GM06990 (cell line): ENCODE data around the gene CIRBP.

ENCODE experiments used
- DNase-seq: peaks from one replicate; pipeline ENCODE4 v3.0.0-alpha.2; 2011; ENCODE audit not compliant: insufficient read length; ENCODE audit errors: extremely low read depth
- H3K27me3 ChIP-seq: replicated peaks from 2 replicates; pipeline ENCODE4 v1.6.0; 2011; ENCODE audit warnings: low read length; ENCODE audit not compliant: control insufficient read depth, insufficient read depth
- H3K36me3 ChIP-seq: 2 replicates; pipeline ENCODE4 v1.5.1; 2011; ENCODE audit warnings: low read length; ENCODE audit not compliant: control insufficient read depth, insufficient read depth
- H3K4me3 ChIP-seq: replicated peaks from 2 replicates; pipeline ENCODE4 v1.5.1; 2011; ENCODE audit warnings: low read depth, mild to moderate bottlenecking, control low read depth, low read length
- CTCF ChIP-seq: IDR thresholded peaks from 2 replicates; pipeline ENCODE4 v1.5.1; 2011; ENCODE audit warnings: low read length, control low read depth, mild to moderate bottlenecking, inconsistent platforms; ENCODE audit not compliant: insufficient read depth, poor library complexity, severe bottlenecking

Gene CIRBP

DNA sequence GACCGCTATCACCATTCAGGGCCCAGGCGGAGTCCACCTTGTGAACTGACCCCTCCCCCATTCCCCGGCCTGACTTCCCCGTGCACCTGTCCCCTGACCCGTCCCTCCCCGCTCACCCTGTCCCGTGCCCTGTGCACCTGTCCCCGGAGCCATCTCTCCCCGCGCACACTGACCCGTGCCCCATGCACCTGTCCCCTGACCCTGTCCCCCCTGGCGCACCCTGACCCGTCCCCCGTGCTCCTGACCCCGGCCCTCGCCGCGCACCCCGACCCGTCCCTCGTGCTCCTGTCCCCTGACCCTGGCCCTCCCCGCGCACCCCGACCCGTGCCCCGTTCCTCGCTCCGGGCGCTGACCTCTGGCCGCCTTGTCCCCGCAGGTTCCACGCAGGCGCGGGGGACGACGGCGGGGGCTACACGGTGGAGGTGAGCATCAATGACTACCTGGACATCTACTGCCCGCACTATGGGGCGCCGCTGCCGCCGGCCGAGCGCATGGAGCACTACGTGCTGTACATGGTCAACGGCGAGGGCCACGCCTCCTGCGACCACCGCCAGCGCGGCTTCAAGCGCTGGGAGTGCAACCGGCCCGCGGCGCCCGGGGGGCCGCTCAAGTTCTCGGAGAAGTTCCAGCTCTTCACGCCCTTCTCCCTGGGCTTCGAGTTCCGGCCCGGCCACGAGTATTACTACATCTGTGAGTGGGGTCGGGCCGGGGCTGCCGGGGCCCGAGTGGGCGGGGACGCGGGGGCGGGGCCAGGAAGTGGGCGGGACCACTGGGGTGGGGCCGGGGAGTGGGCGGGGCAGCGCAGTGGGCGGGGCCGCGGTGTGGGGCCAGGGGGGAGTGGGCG lies 26.3 kb downstream of the CIRBP start:
- DNase-seq = no peak
- H3K27me3 ChIP-seq = no peaks in the 10 kb centered on the region; the same call in 1 of the 2 replicates
- no peak overlapping the region for H3K4me3 ChIP-seq
- H3K36me3 ChIP-seq = no peaks in the 10 kb centered on the region
- TF ChIP-seq CTCF = no peak

DNA sequence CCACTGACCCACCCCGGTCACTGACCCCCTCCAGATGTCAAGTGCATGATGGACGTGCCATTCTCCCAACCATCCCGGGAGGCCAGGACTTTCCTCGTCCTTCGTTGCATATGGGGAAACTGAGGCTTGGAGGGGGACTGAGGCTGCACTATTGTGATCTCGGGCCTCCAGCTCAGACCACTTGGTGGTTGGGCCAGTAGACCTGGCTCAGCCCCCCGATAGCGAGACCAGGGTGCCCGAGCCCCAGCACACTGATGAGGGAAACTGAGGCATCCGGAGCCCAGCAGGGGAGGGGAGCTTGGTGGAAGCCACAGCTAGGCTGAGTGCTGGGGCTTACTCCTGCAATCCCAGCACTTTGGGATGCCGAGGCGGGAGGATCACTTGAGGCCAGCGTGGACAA lies 26.9 kb downstream of the CIRBP start:
- TF ChIP-seq CTCF = no peak
- Histone ChIP-seq H3K27me3 (no peaks in the 10 kb centered on the region), H3K36me3 (no peaks in the 10 kb centered on the region), H3K4me3 (no peak overlapping the region)
- DNase-seq = no peak

DNA sequence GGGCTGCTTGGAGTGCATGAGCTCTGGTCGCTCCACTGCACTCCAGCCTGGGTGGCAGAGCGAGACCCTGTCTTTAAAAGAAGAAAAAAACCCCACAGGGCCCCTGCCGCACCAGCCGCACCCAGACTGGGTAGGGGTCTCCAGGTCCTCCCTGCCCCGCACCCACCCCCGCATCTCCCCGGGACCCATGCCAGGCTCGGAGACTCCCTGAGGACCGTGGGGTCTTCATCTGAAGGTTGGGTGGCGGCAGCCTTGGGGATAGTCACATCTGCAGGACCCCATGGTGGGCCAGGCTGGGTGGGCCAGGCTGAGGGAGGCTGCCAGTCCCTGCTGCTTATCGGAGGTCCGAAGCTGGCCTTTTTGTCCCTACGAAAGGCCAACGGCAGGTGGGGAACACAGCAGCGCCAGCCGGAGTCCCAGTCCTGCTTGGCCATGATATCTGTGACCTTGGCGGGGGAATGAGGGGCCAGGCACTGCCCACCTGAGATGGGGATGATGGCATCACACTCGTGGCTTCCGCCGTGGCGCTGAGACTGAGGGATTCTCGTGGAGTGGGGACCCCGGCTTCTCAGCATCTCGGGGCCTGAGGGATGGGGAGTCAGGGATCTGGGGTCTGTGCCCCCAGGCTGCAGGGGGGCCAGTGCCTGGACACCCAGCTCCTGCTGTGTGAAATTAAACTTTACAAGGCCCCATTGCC lies 27.6 kb downstream of the CIRBP start:
- no peak for TF ChIP-seq CTCF
- no peak for DNase-seq
- Histone ChIP-seq H3K36me3 (no peaks in the 10 kb centered on the region), H3K27me3 (no peaks in the 10 kb centered on the region), H3K4me3 (no peak overlapping the region)

GRCh38 chr19:1298235-1298634 lies 29.1 kb downstream of the CIRBP start:
- H3K27me3 ChIP-seq = no peaks in the 10 kb centered on the region
- H3K4me3 ChIP-seq = no peak overlapping the region
- no peaks in the 10 kb centered on the region for H3K36me3 ChIP-seq
- DNase-seq = no peak
- no peak for TF ChIP-seq CTCF

GRCh38 chr19:1299801-1300200 lies 30.7 kb downstream of the CIRBP start:
- TF ChIP-seq CTCF = no peak
- Histone ChIP-seq H3K36me3 (no peaks in the 10 kb centered on the region), H3K4me3 (no peak overlapping the region), H3K27me3 (no peaks in the 10 kb centered on the region)
- no peak for DNase-seq
